ENCODE measurements around the gene GABRB2.
A peak's percentile ranks its signal among the peaks of the same experiment; 100 is the strongest.
"Not testable (repeated sequence)": the region's sequence is repeated elsewhere in the genome, so short reads cannot be mapped to it uniquely, and the experiment has no call there.

GABRB2 gene
- total RNA-seq: 0 reads per million in 2 donors

GRCh38 chr5:161546470-161547301 lies at the start of gene GABRB2:
Gene GABRB2, minus strand, starts transcription at chr5:161546725. Its CDS starts 82 bp downstream, at chr5:161546643.
- DNase-seq: peak in 1 of 5 experiments; percentile 50

GRCh38 chr5:161585798-161586197 lies 39.3 kb upstream of the GABRB2 start:
- no peak for DNase-seq

GRCh38 chr5:161580621-161581020 lies 34.1 kb upstream of the GABRB2 start:
- no peak for DNase-seq

- DNase-seq: no peak
These were observed 26.4 kb upstream of the GABRB2 start for GRCh38 chr5:161572914-161573313.

GRCh38 chr5:161566081-161566480 lies 19.6 kb upstream of the GABRB2 start:
- no peak for DNase-seq

GRCh38 chr5:161562446-161562845 lies 15.9 kb upstream of the GABRB2 start:
- peak in 1 of 5 experiments; percentile 12 for DNase-seq

- DNase-seq: peak in 1 of 5 experiments; percentile 12
These were observed 2.6 kb upstream of the GABRB2 start for GRCh38 chr5:161549106-161549505.

- no peak for DNase-seq
These were observed 2.1 kb upstream of the GABRB2 start for GRCh38 chr5:161548487-161549094.

GRCh38 chr5:161547738-161548486 lies 1.4 kb upstream of the GABRB2 start:
- DNase-seq: no peak

GRCh38 chr5:161547406-161547737 lies 847 bp upstream of the GABRB2 start:
- DNase-seq: no peak

GRCh38 chr5:161546095-161546469 lies 443 bp downstream of the GABRB2 start:
- DNase-seq: no peak

- DNase-seq: no peak
These were observed 1.0 kb downstream of the GABRB2 start for GRCh38 chr5:161545344-161546094.

GRCh38 chr5:161544350-161544765 lies 2.2 kb downstream of the GABRB2 start:
- peak in 1 of 5 experiments; percentile 18 for DNase-seq

- DNase-seq: no peak
These were observed 7.5 kb downstream of the GABRB2 start for GRCh38 chr5:161539016-161539415.

GRCh38 chr5:161535762-161536161 lies 10.8 kb downstream of the GABRB2 start:
- DNase-seq: no peak

GRCh38 chr5:161530700-161531099 lies 15.8 kb downstream of the GABRB2 start:
- no peak for DNase-seq

GRCh38 chr5:161513942-161514341 lies 32.6 kb downstream of the GABRB2 start:
- DNase-seq: no peak

GRCh38 chr5:161507591-161507990 lies 38.9 kb downstream of the GABRB2 start:
- no peak for DNase-seq

- DNase-seq: not testable (repeated sequence)
These were observed 41.4 kb downstream of the GABRB2 start for GRCh38 chr5:161505160-161505559.

GRCh38 chr5:161498531-161498930 lies 48.0 kb downstream of the GABRB2 start:
- DNase-seq: no peak

GRCh38 chr5:161483721-161484120 lies 62.8 kb downstream of the GABRB2 start:
- no peak for DNase-seq

- DNase-seq: no peak
These were observed 64.6 kb downstream of the GABRB2 start for GRCh38 chr5:161481922-161482321.

All from T-helper 2 cell (primary cell).